ENCODE results near the gene ARRB1. TPM values are rescaled to one million over a fixed set of nuclear protein-coding genes. Genes with fewer than 3 reads are reported as not detected.
"Not testable (repeated sequence)": the region's sequence is repeated elsewhere in the genome, so short reads cannot be mapped to it uniquely, and the experiment has no call there.

Gene ARRB1
- total RNA-seq, 1 experiment from 2014 or later, result 24.2 TPM

DNA sequence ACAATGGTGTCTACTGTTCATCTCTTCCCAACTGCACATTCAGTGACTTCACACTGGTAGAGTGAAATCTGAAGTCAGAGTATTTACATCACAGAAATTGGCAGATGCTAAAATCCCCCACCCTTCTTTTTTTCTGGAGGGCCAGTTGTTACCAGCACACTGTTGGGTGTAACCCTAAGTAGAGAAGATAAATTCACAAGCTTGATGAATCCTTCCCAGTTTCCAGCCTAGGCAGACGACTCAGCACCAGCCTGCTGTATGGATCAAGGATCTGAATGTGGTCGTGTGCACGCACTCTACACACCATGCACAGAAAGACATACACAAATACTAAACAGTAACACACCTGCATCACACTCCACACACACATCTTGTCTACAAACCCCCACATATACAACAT lies 46.0 kb downstream of the ARRB1 start:
- intact Hi-C loops (cut with micrococcal nuclease), result no loop called here
- H3K4me3 ChIP-seq (replicated peaks in 1 of 2; ENCODE audit: low read depth in 1 of 2, low read length in 2 of 2), result no peak overlapping the region
- RAD21 ChIA-PET (ENCODE audit: low non-redundant PET in 1 of 2, low total read pairs in 2 of 2, uncharacterized antibody in 2 of 2, unreplicated experiment in 2 of 2), result no interaction called here
- ATAC-seq (no peak), DNase-seq (ENCODE audit: low read depth, low spot score) (no peak)
- H3K4me2 ChIP-seq (ENCODE audit: low read length), result 0 out of 2 replicates have a peak overlapping the region, but pooled peaks have one; percentile 28
- H3K27me3 ChIP-seq (ENCODE audit: insufficient read depth, low read length), result no peaks in the 10 kb centered on the region
- H3K9me2 ChIP-seq (ENCODE audit: insufficient read depth), result no peaks in the 10 kb centered on the region
- no peak overlapping the region for H2AFZ ChIP-seq (ENCODE audit: low read depth, low read length, poor library complexity, severe bottlenecking)
- peaks cover 0 to 18% of the 10 kb centered on the region in 2 experiments; a peak in 2 of 4 replicates for H3K4me1 ChIP-seq (ENCODE audit: control insufficient read depth in 1 of 2, insufficient read depth in 2 of 2, low read length in 2 of 2)
- H3K79me2 ChIP-seq (ENCODE audit: insufficient read depth, low read length), result no peaks in the 10 kb centered on the region
- TF ChIP-seq EZH2phosphoT487 (IDR thresholded peaks at IDR 0.05; ENCODE audit: borderline replicate concordance), result no peak
- TF ChIP-seq CEBPB (IDR thresholded peaks at IDR 0.05; ENCODE audit: low read depth), result no peak
- TF ChIP-seq SP1 (IDR thresholded peaks at IDR 0.05; ENCODE audit: low read depth), result no peak
- no peak for TF ChIP-seq FOSL1 (IDR thresholded peaks at IDR 0.05; ENCODE audit: low read depth)
- TF ChIP-seq, protein P1, sequence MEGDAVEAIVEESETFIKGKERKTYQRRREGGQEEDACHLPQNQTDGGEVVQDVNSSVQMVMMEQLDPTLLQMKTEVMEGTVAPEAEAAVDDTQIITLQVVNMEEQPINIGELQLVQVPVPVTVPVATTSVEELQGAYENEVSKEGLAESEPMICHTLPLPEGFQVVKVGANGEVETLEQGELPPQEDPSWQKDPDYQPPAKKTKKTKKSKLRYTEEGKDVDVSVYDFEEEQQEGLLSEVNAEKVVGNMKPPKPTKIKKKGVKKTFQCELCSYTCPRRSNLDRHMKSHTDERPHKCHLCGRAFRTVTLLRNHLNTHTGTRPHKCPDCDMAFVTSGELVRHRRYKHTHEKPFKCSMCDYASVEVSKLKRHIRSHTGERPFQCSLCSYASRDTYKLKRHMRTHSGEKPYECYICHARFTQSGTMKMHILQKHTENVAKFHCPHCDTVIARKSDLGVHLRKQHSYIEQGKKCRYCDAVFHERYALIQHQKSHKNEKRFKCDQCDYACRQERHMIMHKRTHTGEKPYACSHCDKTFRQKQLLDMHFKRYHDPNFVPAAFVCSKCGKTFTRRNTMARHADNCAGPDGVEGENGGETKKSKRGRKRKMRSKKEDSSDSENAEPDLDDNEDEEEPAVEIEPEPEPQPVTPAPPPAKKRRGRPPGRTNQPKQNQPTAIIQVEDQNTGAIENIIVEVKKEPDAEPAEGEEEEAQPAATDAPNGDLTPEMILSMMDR (IDR thresholded peaks at IDR 0.05 in 2 of 3, conservative IDR thresholded peaks at IDR 0.05 in 1 of 3; ENCODE audit: borderline replicate concordance in 1 of 3, insufficient read depth in 1 of 3, low read depth in 2 of 3, low read length in 2 of 3), result no peak
- TF ChIP-seq YY1 (IDR thresholded peaks at IDR 0.05; ENCODE audit: extremely low read depth, insufficient replicate concordance, low read depth, low read length), result no peak
- TF ChIP-seq POLR2AphosphoS5 (IDR thresholded peaks at IDR 0.05; ENCODE audit: low read depth, low read length), result no peak
- no peak for TF ChIP-seq POLR2A (IDR thresholded peaks at IDR 0.05; ENCODE audit: borderline replicate concordance, extremely low read depth, insufficient read depth, insufficient read length)
- TF ChIP-seq CBX3 (IDR thresholded peaks at IDR 0.05; ENCODE audit: low read depth), result no peak
- no peak for TF ChIP-seq SIN3A (IDR thresholded peaks at IDR 0.05; ENCODE audit: low read depth)
- TF ChIP-seq, protein P2, sequence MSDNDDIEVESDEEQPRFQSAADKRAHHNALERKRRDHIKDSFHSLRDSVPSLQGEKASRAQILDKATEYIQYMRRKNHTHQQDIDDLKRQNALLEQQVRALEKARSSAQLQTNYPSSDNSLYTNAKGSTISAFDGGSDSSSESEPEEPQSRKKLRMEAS (IDR thresholded peaks at IDR 0.05), result no peak
- TF ChIP-seq, protein P3, sequence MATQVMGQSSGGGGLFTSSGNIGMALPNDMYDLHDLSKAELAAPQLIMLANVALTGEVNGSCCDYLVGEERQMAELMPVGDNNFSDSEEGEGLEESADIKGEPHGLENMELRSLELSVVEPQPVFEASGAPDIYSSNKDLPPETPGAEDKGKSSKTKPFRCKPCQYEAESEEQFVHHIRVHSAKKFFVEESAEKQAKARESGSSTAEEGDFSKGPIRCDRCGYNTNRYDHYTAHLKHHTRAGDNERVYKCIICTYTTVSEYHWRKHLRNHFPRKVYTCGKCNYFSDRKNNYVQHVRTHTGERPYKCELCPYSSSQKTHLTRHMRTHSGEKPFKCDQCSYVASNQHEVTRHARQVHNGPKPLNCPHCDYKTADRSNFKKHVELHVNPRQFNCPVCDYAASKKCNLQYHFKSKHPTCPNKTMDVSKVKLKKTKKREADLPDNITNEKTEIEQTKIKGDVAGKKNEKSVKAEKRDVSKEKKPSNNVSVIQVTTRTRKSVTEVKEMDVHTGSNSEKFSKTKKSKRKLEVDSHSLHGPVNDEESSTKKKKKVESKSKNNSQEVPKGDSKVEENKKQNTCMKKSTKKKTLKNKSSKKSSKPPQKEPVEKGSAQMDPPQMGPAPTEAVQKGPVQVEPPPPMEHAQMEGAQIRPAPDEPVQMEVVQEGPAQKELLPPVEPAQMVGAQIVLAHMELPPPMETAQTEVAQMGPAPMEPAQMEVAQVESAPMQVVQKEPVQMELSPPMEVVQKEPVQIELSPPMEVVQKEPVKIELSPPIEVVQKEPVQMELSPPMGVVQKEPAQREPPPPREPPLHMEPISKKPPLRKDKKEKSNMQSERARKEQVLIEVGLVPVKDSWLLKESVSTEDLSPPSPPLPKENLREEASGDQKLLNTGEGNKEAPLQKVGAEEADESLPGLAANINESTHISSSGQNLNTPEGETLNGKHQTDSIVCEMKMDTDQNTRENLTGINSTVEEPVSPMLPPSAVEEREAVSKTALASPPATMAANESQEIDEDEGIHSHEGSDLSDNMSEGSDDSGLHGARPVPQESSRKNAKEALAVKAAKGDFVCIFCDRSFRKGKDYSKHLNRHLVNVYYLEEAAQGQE (IDR thresholded peaks at IDR 0.05; ENCODE audit: low read depth), result no peak
- TF ChIP-seq EZH2 (IDR thresholded peaks at IDR 0.05), result no peak
- no peak for TF ChIP-seq ZNF274 (IDR thresholded peaks at IDR 0.05; ENCODE audit: low read depth, low read length)
- TF ChIP-seq ELF1 (IDR thresholded peaks at IDR 0.05; ENCODE audit: borderline replicate concordance, low read depth), result no peak
- TF ChIP-seq RAD21 (IDR thresholded peaks at IDR 0.05; ENCODE audit: low read depth), result no peak
- no peak for TF ChIP-seq TCF7L2 (IDR thresholded peaks at IDR 0.05; ENCODE audit: borderline replicate concordance, extremely low read depth, insufficient read depth, insufficient read length)
- no peak for TF ChIP-seq ZFX (IDR thresholded peaks at IDR 0.05)
- POLR2A ChIA-PET, result no interaction called here
- H3K9ac ChIP-seq (ENCODE audit: low read length), result no peak overlapping the region
- H3K27ac ChIP-seq (ENCODE audit: low read depth, low read length), result no peak overlapping the region
- BruUV-seq (replicated peaks), result no TSS peak
- no peaks in the 10 kb centered on the region for H4K20me1 ChIP-seq (ENCODE audit: insufficient read depth)
- CTCF ChIA-PET, result no interaction called here
- H3K9me3 ChIP-seq (ENCODE audit: control insufficient read depth in 1 of 2, insufficient read depth in 1 of 2, low read depth in 1 of 2, low read length in 2 of 2), result no peaks in the 10 kb centered on the region
- no peaks in the 10 kb centered on the region for H3K36me3 ChIP-seq (ENCODE audit: control insufficient read depth in 1 of 2, insufficient read depth in 2 of 2, low read length in 2 of 2)

DNA sequence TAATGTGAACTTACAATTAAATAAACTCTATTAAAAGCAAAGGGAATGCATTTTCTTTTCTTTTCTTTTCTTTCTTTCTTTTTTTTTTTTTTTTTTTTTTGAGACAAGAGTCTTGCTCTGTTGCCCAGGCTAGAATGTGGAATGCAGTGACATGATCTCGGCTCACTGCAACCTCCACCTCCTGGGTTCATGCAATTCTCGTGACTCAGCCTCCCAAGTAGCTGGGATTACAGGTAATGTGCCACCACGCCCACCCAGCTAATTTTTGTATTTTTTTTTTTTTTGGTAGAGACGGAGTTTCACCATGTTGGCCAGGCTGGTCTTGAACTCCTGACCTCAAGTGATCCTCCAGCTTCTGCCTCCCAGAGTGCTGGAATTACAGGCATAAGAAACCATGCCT lies 46.5 kb downstream of the ARRB1 start:
- BruUV-seq (replicated peaks); H2AFZ ChIP-seq (ENCODE audit: low read depth, low read length, poor library complexity, severe bottlenecking); CTCF ChIA-PET; POLR2A ChIA-PET; intact Hi-C loops (cut with micrococcal nuclease); H3K9me3 ChIP-seq (ENCODE audit: control insufficient read depth in 1 of 2, insufficient read depth in 1 of 2, low read depth in 1 of 2, low read length in 2 of 2); DNase-seq (ENCODE audit: low read depth, low spot score); H3K79me2 ChIP-seq (ENCODE audit: insufficient read depth, low read length); H3K27me3 ChIP-seq (ENCODE audit: insufficient read depth, low read length); H3K9me2 ChIP-seq (ENCODE audit: insufficient read depth); H3K4me3 ChIP-seq (replicated peaks in 1 of 2; ENCODE audit: low read depth in 1 of 2, low read length in 2 of 2); ATAC-seq; RAD21 ChIA-PET (ENCODE audit: low non-redundant PET in 1 of 2, low total read pairs in 2 of 2, uncharacterized antibody in 2 of 2, unreplicated experiment in 2 of 2); H4K20me1 ChIP-seq (ENCODE audit: insufficient read depth); H3K27ac ChIP-seq (ENCODE audit: low read depth, low read length); H3K9ac ChIP-seq (ENCODE audit: low read length); H3K36me3 ChIP-seq (ENCODE audit: control insufficient read depth in 1 of 2, insufficient read depth in 2 of 2, low read length in 2 of 2): not testable (repeated sequence)
- H3K4me1 ChIP-seq (ENCODE audit: control insufficient read depth in 1 of 2, insufficient read depth in 2 of 2, low read length in 2 of 2), result peaks cover 0 to 18% of the 10 kb centered on the region in 2 experiments; a peak in 2 of 4 replicates
- H3K4me2 ChIP-seq (ENCODE audit: low read length), result peak overlapping the region; percentile 28; the same call in 1 of the 2 replicates
